ENCODE results near the gene OXLD1. TPM values are rescaled to one million over a fixed set of nuclear protein-coding genes. Genes with fewer than 3 reads are reported as not detected.
A peak's percentile ranks its signal among the peaks of the same experiment; 100 is the strongest.

The OXLD1 gene
- total RNA-seq, 1 experiment from 2014 or later = 26.7 TPM

DNA sequence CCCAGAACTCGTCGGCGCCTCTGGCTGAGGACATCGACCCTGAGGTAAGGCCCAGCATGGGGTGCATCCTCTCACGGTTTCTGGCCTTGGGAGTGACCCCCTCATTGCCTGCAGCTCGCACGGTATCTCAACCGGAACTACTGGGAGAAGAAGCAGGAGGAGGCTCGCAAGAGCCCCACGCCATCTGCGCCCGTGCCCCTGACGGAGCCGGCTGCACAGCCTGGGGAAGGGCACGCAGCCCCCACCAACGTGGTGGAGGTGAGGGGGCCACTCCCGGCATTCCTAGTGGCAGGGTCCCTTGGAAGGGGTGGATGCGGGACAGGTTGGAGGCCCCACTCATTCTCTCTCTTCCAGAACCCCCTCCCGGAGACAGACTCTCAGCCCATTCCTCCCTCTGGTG lies 28.4 kb upstream of the OXLD1 start:
- H3K4me3 ChIP-seq = no peak overlapping the region
- peaks cover 94% of the 10 kb centered on the region for H3K36me3 ChIP-seq
- DNase-seq = no peak
- no peaks in the 10 kb centered on the region for H3K4me1 ChIP-seq
- H3K27me3 ChIP-seq = no peaks in the 10 kb centered on the region
- H3K27ac ChIP-seq = no peak overlapping the region
- no peaks in the 10 kb centered on the region for H3K9me3 ChIP-seq (replicated peaks)

- Histone ChIP-seq H3K36me3 (peaks cover 94% of the 10 kb centered on the region), H3K4me1 (no peaks in the 10 kb centered on the region), H3K4me3 (no peak overlapping the region), H3K27me3 (no peaks in the 10 kb centered on the region), H3K27ac (no peak overlapping the region), H3K9me3 (replicated peaks) (no peaks in the 10 kb centered on the region)
- no peak for DNase-seq
Observed at GRCh38 chr17:81693509-81694210, 27.3 kb upstream of the OXLD1 start.

GRCh38 chr17:81691608-81692007 lies 25.2 kb upstream of the OXLD1 start:
- Histone ChIP-seq H3K9me3 (replicated peaks) (no peaks in the 10 kb centered on the region), H3K4me3 (no peak overlapping the region), H3K36me3 (peaks cover 86% of the 10 kb centered on the region), H3K4me1 (no peaks in the 10 kb centered on the region), H3K27ac (no peak overlapping the region), H3K27me3 (no peaks in the 10 kb centered on the region)
- no peak for DNase-seq

- Histone ChIP-seq H3K36me3 (peaks cover 84% of the 10 kb centered on the region), H3K4me1 (no peaks in the 10 kb centered on the region), H3K9me3 (replicated peaks) (no peaks in the 10 kb centered on the region), H3K27ac (no peak overlapping the region), H3K4me3 (no peak overlapping the region), H3K27me3 (no peaks in the 10 kb centered on the region)
- no peak for DNase-seq
Observed at GRCh38 chr17:81691196-81691595, 24.8 kb upstream of the OXLD1 start.

DNA sequence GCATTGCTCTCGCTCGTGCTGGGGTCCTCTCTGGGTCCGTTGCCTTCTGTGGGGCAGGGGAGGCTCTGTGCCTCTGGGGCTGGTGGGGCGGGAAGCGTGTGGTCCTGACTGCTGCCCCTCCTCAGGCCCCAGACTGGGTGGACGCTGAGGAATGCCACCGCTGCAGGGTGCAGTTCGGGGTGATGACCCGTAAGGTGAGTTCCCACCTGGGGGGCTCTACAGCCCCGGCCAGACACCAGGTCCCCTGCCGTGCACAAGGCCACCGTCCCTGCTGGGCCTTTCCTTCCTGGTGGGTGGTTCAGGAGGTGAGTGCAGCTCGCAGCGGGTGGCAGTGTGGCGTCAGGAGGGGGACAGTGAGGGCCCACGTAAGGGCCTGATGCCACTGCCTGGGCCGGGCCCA lies 24.1 kb upstream of the OXLD1 start:
- no peak overlapping the region for H3K27ac ChIP-seq
- H3K4me3 ChIP-seq = no peak overlapping the region
- H3K4me1 ChIP-seq = no peaks in the 10 kb centered on the region
- H3K36me3 ChIP-seq = peaks cover 81% of the 10 kb centered on the region
- H3K9me3 ChIP-seq (replicated peaks) = no peaks in the 10 kb centered on the region
- H3K27me3 ChIP-seq = no peaks in the 10 kb centered on the region
- no peak for DNase-seq

DNA sequence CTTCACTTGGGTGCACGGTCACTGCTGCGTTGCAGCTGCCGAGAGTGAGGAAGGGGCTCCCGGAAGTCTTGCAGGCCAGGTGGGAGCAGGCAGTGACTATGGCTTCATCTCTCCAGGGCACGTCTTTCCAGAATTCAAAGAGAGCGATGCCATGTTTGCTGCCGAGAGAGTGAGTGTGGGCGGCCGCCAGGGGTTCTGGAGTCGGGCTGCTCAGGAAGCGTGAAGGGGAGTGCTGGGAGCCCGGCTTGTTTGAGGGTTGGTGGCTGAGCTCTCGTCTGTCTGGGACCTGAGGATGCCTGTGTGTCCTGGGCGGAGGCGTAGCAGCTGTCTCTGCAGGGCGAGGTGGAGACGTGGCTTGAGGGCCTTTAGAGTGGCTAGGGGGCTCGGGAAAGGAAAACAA lies 23.7 kb upstream of the OXLD1 start:
- no peaks in the 10 kb centered on the region for H3K9me3 ChIP-seq (replicated peaks)
- H3K27ac ChIP-seq = no peak overlapping the region
- no peak for DNase-seq
- no peak overlapping the region for H3K4me3 ChIP-seq
- no peaks in the 10 kb centered on the region for H3K27me3 ChIP-seq
- no peaks in the 10 kb centered on the region; the same call in 1 of the 2 replicates for H3K4me1 ChIP-seq
- H3K36me3 ChIP-seq = peaks cover 76% of the 10 kb centered on the region

DNA sequence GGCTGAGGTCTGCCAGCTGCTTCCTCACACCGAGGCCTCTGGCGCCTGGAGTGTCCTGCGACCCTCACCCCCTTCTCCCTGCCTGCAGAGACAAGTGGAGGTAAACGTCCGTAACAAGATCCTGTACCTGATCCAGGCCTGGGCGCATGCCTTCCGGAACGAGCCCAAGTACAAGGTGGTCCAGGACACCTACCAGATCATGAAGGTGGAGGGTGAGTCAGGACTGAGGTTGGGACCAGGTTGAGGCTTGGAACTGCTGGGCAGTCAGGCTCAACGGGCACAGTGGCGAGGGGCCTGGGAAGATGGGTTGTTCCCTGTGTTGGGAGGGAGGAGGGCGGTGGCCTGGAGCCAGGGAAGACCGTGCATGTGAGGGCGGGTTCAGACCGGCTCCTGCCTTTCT lies 22.2 kb upstream of the OXLD1 start:
- Histone ChIP-seq H3K4me3 (no peak overlapping the region), H3K27ac (no peak overlapping the region), H3K4me1 (peaks cover 7% of the 10 kb centered on the region; the same call in 1 of the 2 replicates), H3K27me3 (no peaks in the 10 kb centered on the region), H3K9me3 (replicated peaks) (no peaks in the 10 kb centered on the region), H3K36me3 (peaks cover 62% of the 10 kb centered on the region)
- no peak for DNase-seq

- Histone ChIP-seq H3K4me1 (peaks cover 7% of the 10 kb centered on the region; the same call in 1 of the 2 replicates), H3K4me3 (no peak overlapping the region), H3K36me3 (peaks cover 55% of the 10 kb centered on the region), H3K27me3 (no peaks in the 10 kb centered on the region), H3K27ac (no peak overlapping the region), H3K9me3 (replicated peaks) (no peaks in the 10 kb centered on the region)
- DNase-seq = no peak
Observed at GRCh38 chr17:81687770-81688541, 21.6 kb upstream of the OXLD1 start.

DNA sequence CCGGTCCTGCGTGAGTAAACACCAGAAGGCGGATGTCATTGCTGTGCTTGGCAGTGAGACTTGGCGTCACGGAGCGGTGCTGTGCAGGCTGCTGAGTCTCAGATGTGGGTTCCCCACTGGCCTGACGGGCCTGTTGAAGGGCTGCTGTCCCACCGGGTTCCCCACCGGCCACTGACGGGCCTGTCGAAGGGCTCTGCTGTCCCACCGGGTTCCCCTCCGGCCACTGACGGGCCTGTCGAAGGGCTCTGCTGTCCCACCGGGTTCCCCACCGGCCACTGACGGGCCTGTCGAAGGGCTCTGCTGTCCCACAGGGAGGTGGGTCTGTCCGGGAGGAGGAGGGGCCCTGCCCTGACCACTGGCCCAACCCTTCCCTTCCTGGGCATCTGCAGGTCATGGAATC lies 20.2 kb upstream of the OXLD1 start:
- peaks cover 17% of the 10 kb centered on the region for H3K4me1 ChIP-seq
- peaks cover 43% of the 10 kb centered on the region for H3K36me3 ChIP-seq
- H3K4me3 ChIP-seq = no peak overlapping the region
- H3K27me3 ChIP-seq = no peaks in the 10 kb centered on the region
- no peaks in the 10 kb centered on the region for H3K9me3 ChIP-seq (replicated peaks)
- DNase-seq = no peak
- no peak overlapping the region for H3K27ac ChIP-seq

DNA sequence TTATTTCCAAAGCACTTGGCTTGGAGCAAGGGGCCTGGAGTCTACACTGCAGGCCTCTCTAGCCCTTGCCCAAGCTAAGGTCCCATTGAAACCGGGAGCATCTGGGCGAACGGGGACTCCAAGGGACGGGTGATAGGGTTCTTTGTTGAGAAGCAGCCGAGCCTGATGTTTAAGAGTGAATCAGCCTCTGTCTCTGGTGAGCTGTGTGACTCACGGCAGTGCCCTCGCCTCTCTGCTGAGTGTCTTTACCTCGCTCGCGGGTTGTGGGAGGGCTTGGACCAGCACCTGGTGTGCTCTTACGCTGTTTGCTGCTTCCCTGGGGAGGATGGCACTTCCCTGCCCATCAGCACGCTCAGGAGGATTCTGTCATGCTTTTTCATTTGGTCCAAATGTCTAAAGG lies 18.7 kb upstream of the OXLD1 start:
- peaks cover 26% of the 10 kb centered on the region for H3K4me1 ChIP-seq
- peaks cover 37% of the 10 kb centered on the region for H3K36me3 ChIP-seq
- no peaks in the 10 kb centered on the region for H3K9me3 ChIP-seq (replicated peaks)
- no peak overlapping the region for H3K4me3 ChIP-seq
- DNase-seq = no peak
- no peak overlapping the region for H3K27ac ChIP-seq
- no peaks in the 10 kb centered on the region for H3K27me3 ChIP-seq

- Histone ChIP-seq H3K4me1 (peaks cover 28% of the 10 kb centered on the region), H3K36me3 (peaks cover 31% of the 10 kb centered on the region)
Observed at GRCh38 chr17:81684442-81684911, 18.1 kb upstream of the OXLD1 start.

DNA sequence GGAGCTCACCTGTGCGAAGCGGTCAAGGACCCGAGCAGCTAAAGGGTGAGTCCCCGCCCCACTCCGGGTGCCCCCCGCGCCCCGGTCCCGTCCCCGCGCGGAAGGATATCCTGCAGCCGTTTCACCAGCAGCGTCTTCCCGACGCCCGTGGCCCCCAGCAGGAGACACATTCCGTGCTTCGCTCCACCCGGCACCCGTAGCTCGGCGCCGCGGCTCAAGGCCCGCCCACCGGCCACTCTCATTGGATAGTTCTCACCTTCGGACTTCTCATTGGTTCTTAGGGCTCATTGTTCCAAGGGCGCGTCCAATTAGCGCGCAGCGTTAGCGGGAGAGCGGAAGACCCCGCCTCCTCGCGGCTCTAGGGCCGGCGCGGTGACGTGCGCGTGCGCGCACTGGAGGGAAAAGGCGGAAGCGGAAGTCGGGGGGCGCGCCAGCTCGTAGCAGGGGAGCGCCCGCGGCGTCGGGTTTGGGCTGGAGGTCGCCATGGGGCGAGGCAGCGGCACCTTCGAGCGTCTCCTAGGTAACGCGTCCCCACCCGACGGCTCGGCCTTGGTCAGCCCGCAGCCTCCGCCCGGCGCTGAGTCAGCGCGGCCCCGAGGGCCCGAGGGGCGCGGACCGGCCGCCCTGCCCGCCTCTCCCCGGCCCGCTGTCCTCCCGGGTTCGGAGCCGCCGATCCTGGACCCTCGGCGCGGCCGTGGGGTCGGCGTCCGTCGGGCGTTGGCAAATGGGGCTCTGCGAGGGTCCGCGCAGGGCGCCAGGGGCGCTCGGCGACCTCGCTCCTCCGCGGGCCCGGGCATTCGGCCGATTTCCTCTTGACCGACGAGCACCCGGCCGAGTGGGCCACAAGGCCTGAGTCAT lies 17.4 kb upstream of the OXLD1 start, which contains the start of the genes ARL16 and HGS:
Gene ARL16 (minus strand): TSS at position 214 of the 858 bp plus-strand sequence. CDS start 44 bp downstream, at position 170.
Gene HGS (plus strand): TSS at position 428 of the 858 bp plus-strand sequence. CDS start 56 bp downstream, at position 484.
- peak; percentile 100 for DNase-seq
- no peaks in the 10 kb centered on the region for H3K9me3 ChIP-seq (replicated peaks)
- H3K4me1 ChIP-seq = peaks cover 28% of the 10 kb centered on the region
- H3K27me3 ChIP-seq = no peaks in the 10 kb centered on the region
- H3K27ac ChIP-seq = peak within 1 kb of the TSS; percentile 51
- peaks cover 24% of the 10 kb centered on the region for H3K36me3 ChIP-seq
- peak within 1 kb of the TSS; percentile 84 for H3K4me3 ChIP-seq

More at GRCh38 chr17:81684442-81684911, 18.1 kb upstream of the OXLD1 start:
- Histone ChIP-seq H3K4me3 (peak overlapping the region; percentile 84), H3K27ac (peak overlapping the region; percentile 31), H3K27me3 (no peaks in the 10 kb centered on the region), H3K9me3 (replicated peaks) (no peaks in the 10 kb centered on the region)
- no peak for DNase-seq

- DNase-seq = peak; percentile 57 to 61
- H3K36me3 ChIP-seq = peaks cover 18% of the 10 kb centered on the region
Observed at GRCh38 chr17:81683208-81683583, 16.8 kb upstream of the OXLD1 start.

GRCh38 chr17:81682565-81683207 lies 16.3 kb upstream of the OXLD1 start:
- Histone ChIP-seq H3K27ac (peak overlapping the region; percentile 51), H3K4me1 (peaks cover 28% of the 10 kb centered on the region), H3K36me3 (peaks cover 15% of the 10 kb centered on the region), H3K4me3 (peak overlapping the region; percentile 84), H3K9me3 (replicated peaks) (no peaks in the 10 kb centered on the region), H3K27me3 (no peaks in the 10 kb centered on the region)
- peak in 1 of 2 experiments; percentile 62 for DNase-seq

More at GRCh38 chr17:81683208-81683583, 16.8 kb upstream of the OXLD1 start:
- peak overlapping the region; percentile 84 for H3K4me3 ChIP-seq
- peak overlapping the region; percentile 51 for H3K27ac ChIP-seq
- no peaks in the 10 kb centered on the region for H3K9me3 ChIP-seq (replicated peaks)
- H3K4me1 ChIP-seq = peaks cover 28% of the 10 kb centered on the region
- H3K27me3 ChIP-seq = no peaks in the 10 kb centered on the region
